NCI-H128 (cell line): ENCODE results near the gene RFC4.
"Not testable (repeated sequence)": the region's sequence is repeated elsewhere in the genome, so short reads cannot be mapped to it uniquely, and the experiment has no call there.

Experiments
- DNase-seq: peaks from one replicate; lab custom pipeline; 2025; ENCODE audit not compliant: unreplicated experiment; lab: John Stamatoyannopoulos, UW

RFC4 gene

GRCh38 chr3:186825294-186825821, 19.1 kb upstream of the RFC4 start:
- no peak for DNase-seq

DNA sequence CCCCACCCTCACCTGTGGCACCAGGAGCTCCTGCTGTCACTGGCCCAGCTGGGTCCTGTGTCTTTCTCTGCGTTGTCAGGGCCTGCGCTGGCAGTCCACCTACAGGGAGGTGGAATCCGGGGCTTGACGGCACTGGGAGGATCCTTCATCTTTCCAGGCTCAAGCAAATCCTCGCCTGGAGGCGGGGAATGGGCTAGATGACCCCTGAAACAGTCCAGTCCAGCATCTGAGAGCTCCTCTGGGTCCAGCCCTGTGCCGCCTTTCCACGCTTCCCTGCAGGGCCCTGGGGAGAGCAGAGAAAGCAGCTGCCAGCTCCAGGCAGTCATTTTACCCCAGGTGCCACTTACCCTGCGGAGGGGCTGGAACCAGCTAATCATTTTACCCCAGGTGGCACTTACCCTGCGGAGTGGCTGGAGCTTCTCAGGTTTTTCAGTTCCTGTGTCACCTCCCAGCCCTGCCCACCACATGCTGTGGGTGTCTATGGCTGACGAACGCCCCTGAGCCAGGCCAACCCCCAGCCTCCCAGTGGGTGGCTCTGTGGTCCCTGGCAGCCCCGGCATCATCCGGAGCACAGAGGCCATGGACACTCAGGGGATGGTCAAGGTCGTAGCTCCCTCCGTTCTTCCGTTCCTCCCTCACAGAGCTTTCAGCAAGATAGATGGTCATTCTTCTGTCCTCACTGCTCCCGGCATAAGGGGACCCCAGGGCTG, 18.3 kb upstream of the RFC4 start:
- DNase-seq = peak; percentile 17

DNA sequence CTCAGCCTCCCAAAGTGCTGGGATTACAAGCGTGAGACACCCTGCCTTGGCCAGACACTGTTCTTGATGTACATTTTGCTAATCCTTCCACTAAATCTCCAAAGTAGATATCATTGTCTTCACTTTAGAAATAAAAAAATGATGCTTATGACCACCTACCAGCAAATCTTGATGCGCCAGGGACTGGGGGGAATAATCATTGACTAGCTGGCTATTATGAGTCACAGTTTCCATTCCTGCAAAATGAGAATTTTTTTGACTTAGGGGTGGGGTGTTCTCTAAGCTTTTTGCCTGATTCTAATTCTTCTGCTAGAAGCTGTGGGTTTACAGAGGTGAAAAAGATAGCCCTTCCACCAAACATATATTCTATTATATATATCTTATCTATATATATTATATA, 17.1 kb upstream of the RFC4 start:
- no peak for DNase-seq

- DNase-seq = not testable (repeated sequence)
Measured at GRCh38 chr3:186822388-186822759, 16.1 kb upstream of the RFC4 start.

- peak; percentile 6 for DNase-seq
Measured at GRCh38 chr3:186821429-186822387, 15.4 kb upstream of the RFC4 start.

GRCh38 chr3:186818956-186819355, 12.7 kb upstream of the RFC4 start:
- DNase-seq = no peak

DNA sequence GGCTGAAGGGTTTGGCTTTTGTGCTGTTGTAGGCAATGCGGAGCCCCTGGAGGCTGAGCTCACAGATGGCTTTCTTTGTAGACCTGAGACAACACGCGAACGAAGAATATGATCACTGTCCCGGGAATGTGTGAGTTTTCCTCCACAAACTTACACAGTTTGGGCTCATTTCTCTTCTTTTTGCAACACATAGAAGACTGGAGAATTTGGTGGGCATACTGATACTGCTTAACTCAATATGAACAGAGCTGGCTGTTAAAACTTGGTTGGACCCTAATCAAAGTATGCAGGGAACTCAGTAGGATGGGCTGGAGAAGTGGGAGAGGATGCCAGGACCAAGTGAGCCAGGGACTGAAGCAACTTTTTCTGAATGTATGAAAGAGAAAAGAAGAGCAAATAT, 12.2 kb upstream of the RFC4 start:
- no peak for DNase-seq

DNA sequence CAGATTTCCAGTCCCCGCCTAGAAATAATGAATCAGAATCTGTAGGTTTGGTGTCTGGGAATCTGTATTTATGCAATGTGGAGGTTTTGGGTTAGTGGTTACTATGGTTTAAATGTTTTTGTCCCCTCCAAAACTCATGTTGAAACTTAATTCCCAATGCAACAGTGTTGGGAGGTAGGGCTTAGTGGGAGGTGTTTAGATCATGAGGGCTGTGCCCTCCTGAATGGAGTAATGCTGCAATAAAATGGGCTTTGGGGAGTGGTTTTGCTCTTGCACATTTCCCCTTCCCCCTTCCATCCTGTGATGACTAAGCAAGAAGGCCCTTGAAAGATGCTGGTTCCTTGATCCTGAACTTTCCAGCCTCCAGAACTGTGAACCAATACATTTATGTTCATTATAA, 9.2 kb upstream of the RFC4 start:
- DNase-seq = no peak

DNA sequence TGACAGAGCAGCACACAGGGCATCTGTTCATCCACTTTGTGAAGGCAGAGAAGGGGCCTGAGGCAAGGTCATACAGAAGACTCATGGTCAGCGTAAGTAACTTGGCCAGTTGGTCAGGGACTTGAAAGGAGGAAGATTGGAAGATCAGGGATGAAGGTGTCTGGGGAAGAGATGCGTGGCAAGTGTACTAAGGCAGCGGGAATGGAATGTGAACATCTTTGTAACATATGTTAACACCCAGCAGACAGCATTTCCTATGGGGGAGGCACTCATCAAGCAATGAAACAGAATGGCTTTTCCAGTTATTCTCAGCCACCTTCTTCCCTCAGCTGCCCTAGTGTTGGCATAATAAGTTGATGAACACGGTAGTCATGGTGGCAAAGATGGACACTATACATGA, 7.8 kb upstream of the RFC4 start:
- DNase-seq = no peak

DNA sequence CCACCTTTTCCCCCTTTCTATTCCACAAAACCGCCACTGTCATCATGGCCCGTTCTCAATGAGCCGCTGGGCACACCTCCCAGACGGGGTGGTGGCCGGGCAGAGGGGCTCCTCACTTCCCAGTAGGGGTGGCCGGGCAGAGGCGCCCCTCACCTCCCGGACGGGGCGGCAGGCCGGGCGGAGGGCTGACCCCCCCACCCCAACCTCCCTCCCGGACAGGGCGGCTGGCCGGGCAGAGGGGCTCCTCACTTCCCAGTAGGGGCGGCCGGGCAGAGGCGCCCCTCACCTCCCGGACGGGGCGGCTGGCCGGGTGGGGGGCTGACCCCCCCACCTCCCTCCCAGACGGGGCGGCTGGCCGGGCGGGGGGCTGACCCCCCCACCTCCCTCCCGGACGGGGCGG, 5.0 kb upstream of the RFC4 start:
- not testable (repeated sequence) for DNase-seq

GRCh38 chr3:186810336-186810996, 4.2 kb upstream of the RFC4 start:
- no peak for DNase-seq

GRCh38 chr3:186807231-186807630, 949 bp upstream of the RFC4 start:
- no peak for DNase-seq

DNA sequence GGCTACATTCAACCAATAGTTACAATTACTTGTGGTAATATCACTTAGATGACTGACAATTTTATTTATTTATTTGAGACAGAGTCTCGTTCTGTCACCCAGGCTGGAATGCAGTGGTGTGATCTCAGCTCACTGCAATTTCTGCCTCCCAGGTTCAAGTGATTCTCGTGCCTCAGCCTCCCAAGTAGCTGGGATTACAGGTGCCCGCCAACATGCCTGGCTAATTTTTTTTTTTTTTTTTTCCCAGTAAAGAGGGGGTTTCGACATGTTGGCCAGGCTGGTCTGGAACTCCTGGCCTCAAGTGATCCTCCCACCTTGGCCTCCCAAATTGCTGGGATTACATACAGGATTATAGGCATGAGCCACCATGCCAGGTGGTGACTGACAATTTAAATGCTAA, 2.8 kb downstream of the RFC4 start:
- not testable (repeated sequence) for DNase-seq

- no peak for DNase-seq
Measured at GRCh38 chr3:186802701-186803100, 3.6 kb downstream of the RFC4 start.

DNA sequence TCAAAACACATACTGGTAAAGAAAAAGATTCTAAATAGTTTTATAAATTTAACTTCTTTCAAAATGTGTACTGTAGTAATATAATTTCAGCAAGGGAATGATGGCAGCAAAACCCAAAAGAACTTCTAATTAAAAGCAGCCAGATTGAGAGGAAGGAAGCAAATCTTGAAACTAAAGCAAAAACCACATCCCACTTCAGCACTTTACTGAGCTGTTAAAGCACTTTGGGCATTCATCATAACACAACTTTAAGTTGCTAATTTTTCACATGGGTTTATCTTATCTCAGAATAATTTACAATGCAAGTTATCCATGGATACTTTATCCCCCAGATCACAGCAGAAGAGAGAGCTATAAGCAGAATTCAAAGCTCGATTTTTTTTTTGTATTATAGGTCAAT, 6.0 kb downstream of the RFC4 start:
- no peak for DNase-seq

GRCh38 chr3:186798239-186798874, 7.9 kb downstream of the RFC4 start:
- no peak for DNase-seq

GRCh38 chr3:186790261-186790981, 15.9 kb downstream of the RFC4 start:
- DNase-seq = no peak

DNA sequence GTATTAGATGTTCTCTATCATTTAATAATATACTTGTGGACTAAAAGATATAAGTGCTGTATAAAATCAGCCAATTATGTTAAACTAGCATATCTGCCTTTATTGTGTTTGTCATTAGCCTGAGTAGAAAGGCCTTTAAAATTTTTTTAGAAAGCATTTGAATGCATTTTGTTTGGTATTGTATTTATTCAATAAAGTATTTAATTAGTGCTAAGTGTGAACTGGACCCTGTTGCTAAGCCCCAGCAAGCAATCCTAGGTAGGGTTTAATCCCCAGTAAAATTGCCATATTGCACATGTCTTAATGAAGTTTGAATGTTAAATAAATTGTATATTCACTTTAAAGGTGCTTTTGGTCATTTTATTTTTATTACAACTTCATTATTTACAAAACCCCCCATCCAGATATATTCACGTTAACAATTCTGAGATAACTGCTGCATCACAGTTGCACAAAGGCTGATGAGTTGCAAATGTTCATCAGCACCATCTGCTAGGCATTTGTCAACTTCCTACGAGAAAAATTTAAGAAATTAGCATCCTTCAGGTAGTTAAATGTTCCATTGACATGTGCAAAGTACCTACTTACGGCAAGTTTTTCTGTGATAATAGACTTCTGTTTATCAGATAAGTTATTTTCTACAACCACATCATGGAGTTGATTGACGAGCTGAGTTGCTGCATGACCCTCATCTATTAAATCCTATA, 16.6 kb downstream of the RFC4 start:
- no peak for DNase-seq

- DNase-seq = no peak
Measured at GRCh38 chr3:186788482-186789370, 17.6 kb downstream of the RFC4 start.
